Duodenal mucosa (tissue), 2 donors: ENCODE results near the gene GIGYF1.

Source experiments
- H3K27ac ChIP-seq: one replicate; pipeline ENCODE4 v1.7.0; 2013; ENCODE audit warnings: low read depth, low read length
- H3K27me3 ChIP-seq, 2 donors: one replicate each; pipeline ENCODE4 v1.7.0; 2013; ENCODE audit warnings: low read length in 2 of 2, control low read depth in 1 of 2; ENCODE audit not compliant: insufficient read depth in 2 of 2, control insufficient read depth in 1 of 2
- H3K36me3 ChIP-seq, 2 donors: one replicate each; pipeline ENCODE4 v1.7.0; 2013; ENCODE audit warnings: low read length in 2 of 2, control low read depth in 1 of 2; ENCODE audit not compliant: insufficient read depth in 2 of 2, control insufficient read depth in 1 of 2
- H3K4me1 ChIP-seq, 2 donors: one replicate each; pipeline ENCODE4 v1.7.0; 2013; ENCODE audit warnings: low read length in 2 of 2, control low read depth in 1 of 2; ENCODE audit not compliant: insufficient read depth in 2 of 2, control insufficient read depth in 1 of 2
- H3K4me3 ChIP-seq, 2 donors: one replicate each; pipeline ENCODE4 v1.7.0; 2013; ENCODE audit warnings: low read length in 2 of 2, low read depth in 1 of 2
- H3K9ac ChIP-seq, 2 donors: one replicate each; pipeline ENCODE4 v1.7.0; 2013; ENCODE audit warnings: low read length in 2 of 2, low read depth in 1 of 2
- H3K9me3 ChIP-seq, 2 donors: one replicate each; pipeline ENCODE4 v1.7.0; 2013; ENCODE audit warnings: low read length in 2 of 2, control low read depth in 1 of 2; ENCODE audit not compliant: control insufficient read depth in 1 of 2

Gene GIGYF1

DNA sequence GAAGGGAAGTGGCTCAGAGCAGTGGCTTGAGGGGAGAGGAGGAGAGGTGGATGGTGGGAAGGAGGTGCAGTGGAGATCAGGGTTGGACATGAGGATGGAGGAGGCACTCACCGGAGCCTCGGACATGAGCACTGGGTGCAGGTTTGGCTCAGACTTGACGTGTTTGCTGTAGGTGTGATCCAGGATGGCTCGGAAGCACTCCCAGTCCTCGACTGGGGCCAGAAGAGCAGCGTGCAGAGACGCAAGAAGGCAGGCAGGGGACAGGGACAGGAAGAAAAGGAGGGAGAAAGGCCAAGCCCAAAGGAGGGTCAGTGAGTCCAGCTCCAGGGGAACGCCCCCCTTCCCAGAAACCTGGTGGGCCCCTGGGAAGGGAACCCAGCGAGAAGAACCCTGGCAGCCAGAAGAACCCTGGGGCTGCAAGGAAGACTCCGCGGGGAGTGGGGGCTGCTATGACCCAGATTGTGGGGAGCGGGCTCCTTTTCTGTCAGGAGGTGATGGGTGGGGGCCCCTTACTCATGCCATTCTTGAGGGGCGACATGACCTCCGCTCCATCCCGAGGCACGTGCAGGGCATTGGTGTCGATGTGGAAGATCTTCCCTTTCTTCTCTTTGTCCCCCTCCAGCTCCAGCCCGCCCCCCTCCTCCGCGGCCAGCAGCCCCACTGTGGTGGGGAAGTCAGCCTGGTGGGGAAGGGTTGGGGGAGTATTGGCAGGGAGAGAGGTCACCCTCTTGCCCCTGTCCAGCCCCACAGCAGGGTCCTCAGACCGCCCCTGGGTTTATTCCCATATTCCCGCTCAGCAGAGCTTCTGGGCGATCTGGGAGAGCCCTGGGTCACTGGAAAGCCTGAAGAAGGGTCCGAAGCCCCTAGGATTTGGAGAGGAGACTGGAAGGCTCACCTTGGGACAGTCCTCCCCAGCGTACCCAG is 38.9 kb downstream of the GIGYF1 start:
- Histone ChIP-seq H3K27me3 (peaks cover 25 to 28% of the 10 kb centered on the region in 2 donors), H3K36me3 (no peaks in the 10 kb centered on the region), H3K4me3 (no peak overlapping the region), H3K4me1 (no peaks in the 10 kb centered on the region), H3K9me3 (no peaks in the 10 kb centered on the region), H3K27ac (no peak overlapping the region), H3K9ac (no peak overlapping the region)

- Histone ChIP-seq H3K27ac (no peak overlapping the region), H3K36me3 (no peaks in the 10 kb centered on the region), H3K4me1 (no peaks in the 10 kb centered on the region), H3K9ac (no peak overlapping the region), H3K9me3 (no peaks in the 10 kb centered on the region), H3K4me3 (no peak overlapping the region), H3K27me3 (peaks cover 9 to 12% of the 10 kb centered on the region in 2 donors)
Measured at GRCh38 chr7:100649826-100650565, 44.1 kb downstream of the GIGYF1 start.

GRCh38 chr7:100642534-100642907 is 51.5 kb downstream of the GIGYF1 start:
- Histone ChIP-seq H3K27me3 (peaks cover 3 to 12% of the 10 kb centered on the region in 2 donors), H3K4me1 (peaks cover 4 to 8% of the 10 kb centered on the region in 2 donors), H3K36me3 (no peaks in the 10 kb centered on the region), H3K9me3 (no peaks in the 10 kb centered on the region), H3K9ac (no peak overlapping the region), H3K4me3 (no peak overlapping the region), H3K27ac (no peak overlapping the region)

- Histone ChIP-seq H3K9ac (no peak overlapping the region), H3K27me3 (peaks cover 3 to 12% of the 10 kb centered on the region in 2 donors), H3K36me3 (no peaks in the 10 kb centered on the region), H3K4me1 (peaks cover 4 to 8% of the 10 kb centered on the region in 2 donors), H3K9me3 (no peaks in the 10 kb centered on the region), H3K27ac (no peak overlapping the region), H3K4me3 (no peak overlapping the region)
Measured at GRCh38 chr7:100641860-100642533, 52.1 kb downstream of the GIGYF1 start.

DNA sequence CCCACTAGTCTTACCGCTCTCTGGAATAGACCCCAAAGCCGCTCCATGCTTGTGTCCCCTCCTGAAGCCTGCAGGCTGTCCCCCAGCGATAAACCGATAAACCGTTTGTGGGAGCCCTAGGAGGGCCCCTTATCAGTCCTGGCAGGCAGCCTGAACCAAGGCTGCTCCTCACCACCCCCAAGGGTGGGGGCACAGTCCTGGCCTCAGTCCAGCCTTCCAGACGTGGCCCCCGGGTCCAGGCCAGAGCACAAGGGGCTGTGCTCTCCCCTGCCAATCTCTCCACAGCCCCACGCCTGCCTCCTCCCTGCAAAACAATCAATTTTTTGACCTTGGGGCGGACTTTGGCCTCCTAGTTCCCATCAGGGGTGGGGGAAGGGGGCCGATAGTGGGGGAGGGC is 52.6 kb downstream of the GIGYF1 start, which contains the start of gene TFR2:
Gene TFR2, minus strand, starts transcription at position 90 of the 397 bp plus-strand sequence. Its CDS starts 43 bp downstream, at position 47.
- H3K9me3 ChIP-seq = no peaks in the 10 kb centered on the region
- H3K27ac ChIP-seq = no peak within 1 kb of the TSS
- peaks cover 4 to 8% of the 10 kb centered on the region in 2 donors for H3K4me1 ChIP-seq
- H3K36me3 ChIP-seq = no peaks in the 10 kb centered on the region
- H3K4me3 ChIP-seq = no peak within 1 kb of the TSS
- no peak within 1 kb of the TSS for H3K9ac ChIP-seq
- peaks cover 3 to 11% of the 10 kb centered on the region in 2 donors for H3K27me3 ChIP-seq

GRCh38 chr7:100640517-100641440 is 53.3 kb downstream of the GIGYF1 start:
- H3K36me3 ChIP-seq = no peaks in the 10 kb centered on the region
- H3K4me3 ChIP-seq = no peak overlapping the region
- no peak overlapping the region for H3K27ac ChIP-seq
- H3K4me1 ChIP-seq = peaks cover 4 to 8% of the 10 kb centered on the region in 2 donors
- no peaks in the 10 kb centered on the region for H3K9me3 ChIP-seq
- no peak overlapping the region for H3K9ac ChIP-seq
- peaks cover 3 to 8% of the 10 kb centered on the region in 2 donors for H3K27me3 ChIP-seq

- H3K9ac ChIP-seq = no peak overlapping the region
- H3K36me3 ChIP-seq = no peaks in the 10 kb centered on the region
- peaks cover 4 to 8% of the 10 kb centered on the region in 2 donors for H3K4me1 ChIP-seq
- peaks cover 3 to 8% of the 10 kb centered on the region in 2 donors for H3K27me3 ChIP-seq
- no peak overlapping the region for H3K27ac ChIP-seq
- H3K9me3 ChIP-seq = no peaks in the 10 kb centered on the region
- no peak overlapping the region for H3K4me3 ChIP-seq
Measured at GRCh38 chr7:100639995-100640516, 54.0 kb downstream of the GIGYF1 start.

DNA sequence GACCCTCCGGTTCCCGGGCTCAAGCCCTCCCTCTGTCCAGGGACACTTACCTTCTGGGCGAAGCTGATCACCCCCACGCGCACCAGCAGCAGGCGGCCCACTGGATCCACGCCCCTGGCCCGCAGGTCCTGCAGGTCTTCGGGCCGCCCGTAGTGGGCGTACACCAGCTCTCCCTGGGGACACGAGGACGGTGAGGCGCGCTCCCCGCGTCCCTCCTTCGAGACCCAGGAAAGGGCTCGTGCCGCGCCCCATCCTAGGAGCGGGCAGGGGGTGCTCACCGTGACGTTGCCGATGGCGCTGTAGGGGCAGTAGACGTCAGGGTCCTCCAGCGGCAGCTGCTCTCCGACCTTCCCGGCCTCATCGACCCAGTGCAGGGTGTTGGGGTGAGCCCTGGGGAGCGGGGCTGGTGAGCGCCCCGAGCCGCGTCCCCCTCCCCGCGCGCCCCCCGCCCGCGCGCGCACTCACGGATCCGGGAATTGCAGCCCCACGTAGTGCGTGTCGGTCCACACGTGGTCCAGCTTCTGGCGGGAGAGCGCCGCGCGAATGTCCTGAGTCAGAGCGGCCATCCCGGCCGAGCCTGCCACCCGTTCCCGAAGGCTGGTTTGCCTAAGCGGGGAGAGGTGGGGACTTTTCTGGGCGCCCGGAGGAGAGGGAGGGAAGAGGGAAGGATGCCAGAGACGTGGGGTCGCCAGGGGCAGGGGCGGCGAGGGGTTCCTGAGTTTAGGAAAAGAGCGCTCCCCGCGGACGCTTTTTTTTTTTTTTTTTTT is 60.9 kb downstream of the GIGYF1 start:
- no peak overlapping the region for H3K27ac ChIP-seq
- H3K4me3 ChIP-seq = peak overlapping the region; percentile 65 to 72
- no peaks in the 10 kb centered on the region for H3K9me3 ChIP-seq
- H3K27me3 ChIP-seq = no peaks in the 10 kb centered on the region
- H3K4me1 ChIP-seq = peaks cover 5 to 8% of the 10 kb centered on the region in 2 donors
- no peaks in the 10 kb centered on the region for H3K36me3 ChIP-seq
- H3K9ac ChIP-seq = peak overlapping the region; percentile 25 to 51
